ENCODE data around the gene BBS4. TPM values are rescaled to one million over a fixed set of nuclear protein-coding genes. Genes with fewer than 3 reads are reported as not detected.

The BBS4 gene
- 94.8 TPM for total RNA-seq

DNA sequence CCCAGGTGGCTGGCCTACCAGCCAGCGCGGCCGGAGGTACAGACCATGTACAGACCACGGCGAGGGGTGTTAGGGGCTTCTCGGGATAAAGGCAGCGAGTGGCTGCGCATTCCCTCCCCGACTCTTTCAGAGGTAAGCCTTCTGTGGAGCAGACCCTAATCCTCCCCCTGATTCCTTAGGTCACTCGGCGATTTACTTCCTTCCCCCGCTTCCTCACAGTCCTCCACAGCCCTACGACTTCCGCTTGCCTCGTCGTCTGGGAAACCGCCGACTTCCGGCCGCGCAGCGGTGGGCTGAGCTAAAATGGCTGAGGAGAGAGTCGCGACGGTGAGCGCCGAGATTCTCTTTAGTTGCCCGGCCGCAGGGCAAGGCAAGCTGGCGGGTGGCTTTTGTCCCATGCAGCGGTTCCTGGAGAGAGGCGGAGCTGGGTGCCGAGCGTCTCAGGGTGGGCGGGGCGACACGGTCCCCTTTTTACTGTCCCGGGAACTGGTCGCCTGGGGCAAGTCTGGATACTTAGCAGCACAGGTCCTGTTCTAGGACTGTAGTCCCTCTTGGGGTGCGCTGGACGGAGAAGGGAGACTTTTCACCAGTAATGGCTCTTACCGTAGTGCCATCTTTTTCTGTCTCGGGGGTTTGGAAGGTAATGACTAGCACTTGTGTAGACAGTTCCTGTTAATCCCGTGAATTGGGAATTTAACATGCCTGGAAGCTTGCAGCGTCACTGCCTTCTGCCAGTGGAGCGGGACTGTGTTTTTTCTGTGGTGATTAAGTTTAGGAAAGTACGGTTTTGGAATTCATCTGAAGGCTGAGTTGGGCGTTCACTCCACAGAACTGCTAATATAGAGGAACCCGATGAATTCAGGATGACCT, at the start of gene BBS4, which contains the start of gene HIGD2B:
Gene BBS4 (plus strand): TSS at position 283 of the 870 bp plus-strand sequence. CDS start 21 bp downstream, at position 304.
Gene HIGD2B (minus strand): TSS at position 258 of the 870 bp plus-strand sequence. CDS start 9,808 bp downstream, outside the sequence.

DNA sequence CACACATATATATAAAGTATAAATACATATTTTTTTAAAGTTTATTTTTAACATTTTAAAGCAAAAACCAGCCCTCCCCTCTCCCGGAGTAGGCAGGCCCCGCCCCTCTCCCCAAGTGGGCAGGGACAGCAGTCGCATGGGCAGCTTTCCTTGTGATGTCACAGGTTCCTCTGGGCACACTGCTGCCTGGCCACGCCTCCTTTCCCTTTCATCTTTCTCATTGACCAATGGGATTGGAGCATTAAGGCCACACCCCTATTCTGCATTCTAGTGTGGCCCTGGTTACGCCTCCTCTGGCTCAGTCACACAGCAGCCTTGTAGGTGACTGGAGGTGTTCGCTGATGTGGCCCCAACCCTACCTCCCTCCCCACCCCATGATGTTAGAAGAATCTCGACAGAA, 31.6 kb upstream of the BBS4 start, which contains the start of gene GOLGA6B:
Gene GOLGA6B (plus strand): TSS at position 301 of the 400 bp plus-strand sequence. CDS start 41 bp downstream, at position 342.

GRCh38 chr15:72783640-72784455, 97.8 kb downstream of the BBS4 start, which contains the start of gene ADPGK:
TSS of gene ADPGK (minus strand) at chr15:72783758. CDS start at chr15:72783691, 67 bp downstream.

Other genes starting within 250 kb of the BBS4 start
- 80.1 TPM for gene ARIH1, start 211.9 kb upstream of the BBS4 start, total RNA-seq
- gene GOLGA6B, start 31.5 kb upstream of the BBS4 start, total RNA-seq = not detected
- gene HIGD2B, start within 50 bp of the BBS4 start, total RNA-seq = not detected
- gene ADPGK, start 97.6 kb downstream of the BBS4 start, total RNA-seq = 62.0 TPM